OCI-LY1 (cell line): Measurements from ENCODE around the gene PRKG1.

Experiments used
- CTCF ChIP-seq: fragments of 200-600 bp; sonication (generic), shearing (Covaris generic); IDR thresholded peaks from 2 replicates; pipeline ENCODE4 v1.5.1; 2017; ENCODE audit warnings: mild to moderate bottlenecking, antibody characterized with exemption, low read length, moderate library complexity, mixed read lengths
- EZH2 ChIP-seq: fragments of 200-600 bp; sonication (generic), shearing (Covaris generic); IDR thresholded peaks from 2 replicates; pipeline ENCODE4 v1.8.0; 2017; ENCODE audit warnings: borderline replicate concordance, mixed run types, mild to moderate bottlenecking, antibody characterized with exemption, low read length, moderate library complexity, mixed read lengths

GRCh38 chr10:51547941-51548340 lies 473.7 kb downstream of the PRKG1 start:
- TF ChIP-seq CTCF (no peak), EZH2 (no peak)
